NCI-H1694 (cell line): ENCODE data around the gene CXCL17.
A peak's percentile ranks its signal among the peaks of the same experiment; 100 is the strongest.

Experiments used
- DNase-seq: peaks from one replicate; lab custom pipeline; 2025; lab: John Stamatoyannopoulos, UW

CXCL17 gene

DNA sequence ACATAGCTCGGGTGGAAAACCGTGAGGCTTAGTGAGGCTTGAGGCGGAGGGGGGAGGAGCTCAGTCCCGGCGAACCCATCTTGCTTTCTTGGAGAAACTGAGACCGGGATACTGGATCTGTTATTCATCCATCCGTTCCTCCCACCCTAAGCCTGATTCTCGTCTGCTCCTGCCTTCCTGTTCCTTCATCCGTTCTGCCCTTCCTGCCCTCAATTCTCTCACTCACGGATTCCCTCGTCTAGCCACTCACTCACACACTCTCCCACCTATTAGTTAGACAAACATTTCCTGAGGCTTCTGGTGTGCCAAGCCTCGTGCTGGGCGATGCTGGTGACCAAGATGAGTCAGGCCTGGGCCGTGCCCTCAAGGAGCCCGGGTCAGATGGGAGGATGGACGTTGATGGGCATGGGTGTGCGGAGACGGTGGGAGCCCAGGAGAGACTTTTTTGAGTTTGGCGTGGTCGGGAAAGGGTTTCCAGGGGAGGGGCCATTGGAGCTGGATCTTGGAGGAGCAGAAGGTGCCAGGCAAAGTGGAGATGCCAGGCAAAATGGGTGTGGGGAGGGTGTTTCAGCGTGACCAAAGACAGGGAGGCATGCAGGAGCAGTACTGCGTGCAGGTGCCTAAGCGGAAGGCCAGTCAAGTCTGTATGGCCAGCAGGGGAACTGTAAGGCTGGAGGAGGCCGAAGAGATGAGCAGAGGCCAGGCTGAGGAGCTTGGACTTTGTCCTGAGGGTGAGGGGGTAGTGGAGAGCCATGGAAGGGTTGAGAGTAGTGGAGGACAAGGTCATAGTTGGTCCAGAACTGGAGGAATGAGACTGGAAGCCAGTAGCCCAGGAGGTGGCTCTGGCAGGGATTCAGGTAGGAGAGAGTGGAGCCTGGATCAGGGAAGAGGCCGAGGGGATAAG lies 45.2 kb downstream of the CXCL17 start:
- no peak for DNase-seq

DNA sequence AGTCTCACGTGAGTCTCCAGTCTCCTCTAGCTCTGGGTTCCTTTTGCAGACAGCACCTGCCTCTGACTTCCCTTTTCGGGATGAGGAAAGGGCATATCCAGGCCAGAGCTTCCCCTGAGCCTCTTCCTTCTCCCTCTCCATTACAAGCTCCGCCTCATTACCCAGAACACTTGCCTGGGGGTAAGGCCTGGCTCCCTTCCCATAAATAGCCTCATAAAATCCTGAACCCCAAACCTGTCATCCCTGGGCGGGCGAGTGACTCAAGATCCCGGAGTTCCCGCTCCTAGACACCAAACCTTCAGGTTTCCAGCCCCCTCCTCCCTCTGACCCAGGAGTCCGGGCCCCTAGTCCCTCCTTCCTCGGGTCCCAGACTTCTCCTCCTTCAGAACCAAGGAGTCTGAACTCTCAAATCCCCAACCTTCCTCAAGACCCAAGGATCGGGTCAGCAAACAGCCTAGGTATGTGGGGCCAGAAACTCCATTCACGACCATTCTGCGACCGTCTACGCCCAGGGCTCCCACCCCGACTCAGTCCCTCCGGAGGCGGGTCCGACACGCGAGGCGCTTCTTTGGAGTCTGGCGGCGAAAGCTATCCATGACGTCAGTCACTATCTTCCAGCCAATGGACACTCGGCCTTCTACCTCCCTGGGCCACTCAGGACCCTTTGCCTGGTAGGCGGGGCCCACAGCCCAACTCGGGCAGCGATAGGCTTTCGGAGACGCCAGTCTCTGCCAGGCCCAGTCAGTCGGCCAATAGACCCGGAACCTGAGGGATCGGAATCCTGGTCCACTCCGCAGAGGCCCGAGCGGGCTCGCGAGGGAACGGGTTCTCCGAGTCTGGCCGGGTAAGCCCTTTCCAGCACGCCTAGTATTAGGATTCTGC lies 46.1 kb downstream of the CXCL17 start:
- peak; percentile 99 for DNase-seq

DNA sequence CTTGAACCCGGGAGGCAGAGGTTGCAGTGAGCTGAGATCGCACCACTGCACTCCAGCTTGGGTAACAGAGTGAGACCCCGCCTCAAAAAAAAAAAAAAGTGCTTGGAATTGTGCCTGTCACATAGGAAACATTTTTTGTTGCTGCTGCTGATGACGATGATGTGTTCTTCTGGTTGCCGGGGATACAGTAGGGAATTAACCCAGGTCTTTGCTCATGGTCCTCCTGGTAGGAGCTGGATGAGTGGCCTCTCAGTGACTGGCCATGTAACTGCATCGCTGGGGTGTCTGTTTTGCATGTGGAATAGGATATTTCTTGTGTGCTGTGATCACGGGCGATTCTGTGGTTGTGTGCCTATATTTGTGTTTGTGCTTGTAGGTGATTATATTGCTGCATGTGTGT lies 48.0 kb downstream of the CXCL17 start:
- DNase-seq: no peak

DNA sequence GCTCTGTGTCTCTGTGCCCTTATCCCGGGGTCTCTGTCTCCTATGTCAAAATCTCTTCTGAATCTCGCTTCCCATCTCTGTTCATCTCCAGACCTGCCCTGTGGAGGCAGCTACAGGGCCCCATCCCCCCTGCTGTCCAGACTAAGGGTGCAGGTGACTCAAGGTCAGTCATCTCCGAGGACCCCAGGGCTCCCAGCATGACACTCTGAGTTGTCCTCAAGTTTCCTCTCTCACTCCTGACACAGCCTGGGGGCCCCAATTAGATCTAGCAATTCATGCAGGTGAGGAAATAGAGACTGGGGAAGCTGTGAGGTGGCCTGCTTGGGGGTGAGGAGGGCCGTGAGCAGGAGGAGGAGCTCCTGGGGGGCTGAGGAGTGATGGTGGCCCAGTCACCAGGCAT lies 50.6 kb downstream of the CXCL17 start:
- DNase-seq: no peak

DNA sequence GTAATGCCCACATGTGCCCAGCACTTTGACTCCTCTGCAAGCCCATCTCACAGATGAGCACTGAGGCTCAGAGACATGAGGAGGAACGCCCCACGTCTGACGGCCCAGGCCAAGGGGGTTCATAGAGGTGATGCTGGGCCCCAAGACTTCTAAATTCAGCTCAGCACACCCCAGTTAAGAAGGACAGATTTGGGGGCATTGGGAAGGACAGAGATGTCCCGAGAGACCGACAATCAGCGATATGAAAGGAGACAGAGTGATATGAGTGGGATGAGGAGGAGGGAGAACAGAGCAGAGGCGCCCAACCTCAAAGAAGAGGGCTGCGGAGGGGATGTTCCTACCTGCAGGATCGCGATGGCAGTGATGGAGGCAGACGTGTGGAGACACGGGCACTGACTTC lies 52.8 kb downstream of the CXCL17 start, which contains the start of gene CNFN:
CNFN (minus strand) TSS at position 399 of the 400 bp plus-strand sequence. CDS start 1,260 bp downstream, outside the sequence.
- no peak for DNase-seq

DNA sequence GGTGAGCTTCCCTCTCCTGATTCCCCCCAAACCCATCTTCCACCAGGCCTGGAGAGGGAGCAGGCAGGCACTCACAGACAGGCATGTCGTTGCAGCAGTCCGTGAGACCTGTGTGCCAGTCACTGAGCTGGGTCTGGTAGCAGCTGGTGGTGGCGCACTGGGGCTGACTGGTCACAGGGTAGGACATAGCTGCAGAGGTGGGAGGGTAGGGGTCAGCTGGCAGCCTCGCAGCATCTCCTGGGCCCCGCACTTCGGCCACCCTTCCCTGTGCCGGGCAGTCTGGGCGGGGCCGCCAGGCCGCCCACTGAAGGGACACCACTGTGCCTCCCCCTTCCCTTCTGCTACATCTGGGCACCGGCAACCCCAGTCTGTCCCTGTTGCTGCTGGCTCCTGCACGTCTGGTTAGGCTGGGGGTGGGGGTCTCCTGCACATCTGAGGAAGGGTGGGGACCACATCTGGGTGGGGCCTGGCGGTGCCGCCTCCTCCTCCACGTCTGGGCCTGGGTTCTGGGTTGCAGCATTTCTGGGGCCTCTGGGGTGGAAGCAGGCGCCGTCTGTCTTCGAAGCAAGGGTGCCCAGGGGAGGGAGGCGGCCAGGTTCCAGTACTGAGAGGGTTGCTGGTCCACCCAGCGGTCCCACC lies 53.8 kb downstream of the CXCL17 start:
- no peak for DNase-seq

DNA sequence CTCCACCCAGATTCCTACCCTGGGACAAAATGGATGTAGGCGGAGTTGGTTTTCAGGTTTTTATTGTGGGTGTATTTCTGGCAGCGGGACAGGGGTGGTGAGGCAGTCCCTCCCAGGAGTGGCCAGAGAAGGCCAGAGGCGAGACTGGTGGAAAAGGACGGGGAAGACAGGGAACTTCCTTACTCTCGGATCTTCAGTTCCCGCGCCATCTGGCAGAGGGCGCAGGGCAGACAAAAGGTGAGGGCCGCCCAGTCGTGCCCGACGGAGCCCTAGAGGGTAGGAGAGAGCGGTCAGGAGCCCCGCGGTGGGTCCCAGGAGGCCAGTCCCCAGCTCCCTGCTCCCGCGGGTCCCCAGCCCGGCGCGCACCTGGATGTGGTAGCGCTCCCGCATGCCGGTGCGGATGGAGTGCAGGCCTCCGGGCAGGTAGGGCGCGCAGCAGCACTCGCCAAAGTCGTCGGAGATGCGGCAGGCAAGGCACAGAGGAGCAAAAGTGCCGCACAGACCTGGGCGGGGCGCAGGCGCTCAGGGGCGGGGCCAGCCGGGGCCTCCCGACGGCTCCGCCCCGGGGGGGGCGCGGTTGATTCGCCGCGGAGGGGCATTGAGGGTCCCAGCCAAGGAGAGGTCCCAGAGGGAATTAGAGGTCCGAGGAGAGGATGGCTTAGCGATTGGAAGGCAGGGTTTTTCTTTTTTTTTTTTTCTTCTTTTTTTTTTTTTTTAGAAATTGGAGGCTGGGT lies 55.6 kb downstream of the CXCL17 start:
- DNase-seq: peak; percentile 46

DNA sequence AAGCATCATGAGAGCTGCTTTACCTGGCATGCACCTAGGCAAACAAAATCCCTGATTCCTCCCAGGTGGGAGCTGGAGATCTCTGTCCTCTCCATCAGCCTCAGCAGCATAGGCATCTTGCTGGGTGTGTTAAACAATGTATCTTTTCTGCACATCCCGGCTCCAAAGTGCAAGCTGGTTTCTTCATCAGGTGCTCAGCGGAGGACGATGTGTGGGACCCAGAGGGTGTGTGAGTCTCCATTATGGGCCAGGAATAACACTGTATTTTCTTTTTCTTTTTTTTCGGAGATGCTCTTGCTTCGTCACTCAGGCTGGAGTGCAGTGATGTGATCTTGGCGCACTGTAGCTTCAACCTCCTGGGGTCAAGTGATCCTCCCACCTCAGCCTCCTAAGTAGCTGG lies 62.6 kb downstream of the CXCL17 start:
- DNase-seq: no peak
